DOHH2 (cell line): Measurements from ENCODE around the gene MYL5.

Experiments
- CTCF ChIP-seq: fragments of 200-600 bp; sonication (generic); IDR thresholded peaks from one replicate; pipeline ENCODE4 v1.5.1; 2014; ENCODE audit warnings: antibody characterized with exemption, mild to moderate bottlenecking, low read depth, low read length; ENCODE audit not compliant: poor library complexity, severe bottlenecking
- EZH2phosphoT487 ChIP-seq: fragments of 200-600 bp; sonication (generic); IDR thresholded peaks from 2 replicates; pipeline ENCODE4 v1.6.1; 2017; ENCODE audit warnings: borderline replicate concordance, mild to moderate bottlenecking, antibody characterized with exemption, low read length, moderate library complexity, mixed read lengths

- TF ChIP-seq EZH2phosphoT487 = no peak
- no peak for TF ChIP-seq CTCF
These were observed 56.2 kb downstream of the MYL5 start for GRCh38 chr4:730511-730910.
